Aorta (tissue), 5 donors: ENCODE results near the gene RAB1B. TPM values are rescaled to one million over a fixed set of nuclear protein-coding genes. Genes with fewer than 3 reads are reported as not detected.

Experiments used
- ATAC-seq: fragments of 200-7000 bp; cut with Tn5 transposase; one replicate; pipeline ENCODE4 v1.9.1; 2022; ENCODE audit warnings: moderate library complexity; ENCODE audit not compliant: low FRiP score
- DNase-seq, 2 donors: peaks; one replicate each; pipeline ENCODE4 v3.0.0-alpha.2; 2020
- H3K27ac ChIP-seq, 2 donors: one replicate each; pipeline ENCODE4 v1.5.1; 2013; ENCODE audit warnings: low read length in 2 of 2, mild to moderate bottlenecking in 2 of 2, moderate library complexity in 2 of 2, control low read depth in 1 of 2, inconsistent platforms in 1 of 2, low read depth in 1 of 2
- H3K27me3 ChIP-seq, 2 donors: one replicate each; pipeline ENCODE4 v1.6.1; 2013; ENCODE audit warnings: control low read depth in 1 of 2, low read length in 1 of 2, mild to moderate bottlenecking in 1 of 2, moderate library complexity in 1 of 2; ENCODE audit not compliant: insufficient read depth in 2 of 2, control insufficient read depth in 1 of 2
- H3K36me3 ChIP-seq, 2 donors: one replicate each; pipeline ENCODE4 v1.6.1; 2013; ENCODE audit warnings: control low read depth in 1 of 2, low read length in 1 of 2, mild to moderate bottlenecking in 1 of 2; ENCODE audit not compliant: insufficient read depth in 2 of 2, control insufficient read depth in 1 of 2
- H3K4me1 ChIP-seq, 2 donors: one replicate each; pipeline ENCODE4 v1.6.1; 2013; ENCODE audit warnings: low read length in 2 of 2, control low read depth in 1 of 2, mild to moderate bottlenecking in 1 of 2, moderate library complexity in 1 of 2; ENCODE audit not compliant: insufficient read depth in 2 of 2, control insufficient read depth in 1 of 2
- H3K4me3 ChIP-seq, 2 donors: one replicate each; pipeline ENCODE4 v1.5.1; 2013; ENCODE audit warnings: low read length in 2 of 2, control low read depth in 1 of 2, mild to moderate bottlenecking in 1 of 2
- H3K9me3 ChIP-seq: one replicate; pipeline ENCODE4 v1.6.1; 2013; ENCODE audit warnings: mild to moderate bottlenecking, low read length; ENCODE audit not compliant: control insufficient read depth
- WGBS, 2 donors: extraction: QIAGEN DNeasy Blood & Tissue Kit; methylation state at CpG; one replicate each; pipeline ENCODE4 v1.1.7; 2013; 5-methylcytosine and 5-hydroxymethylcytosine counted together
- intact Hi-C, 2 donors: fragments of 100-400 bp; cut with DNase I; formaldehyde crosslinking; loops; one replicate each; pipeline versions ENCODE4 v1.14.2 to v1.15.0; 2022
- polyA plus RNA-seq, 2 donors: library from polyadenylated mRNA; stranded (reverse); fragments of 200-250 nt; gene quantifications; one replicate each; pipeline ENCODE4 v1.2.3, GENCODE V29; 2013
- total RNA-seq, 2 donors: library from RNA; stranded (reverse); fragmentation: NEBNext Ultra II Directional; extraction: Animal tissue kit (Norgen Biotek cat#: 25700); gene quantifications; one replicate each; pipeline ENCODE4 v1.2.1, GENCODE V29; 2021
- donor health status: healthy with polysubstance abuse.
- donor health status: Bipolar disorder and iron deficiency.
- donor health status: DM: no; HTN: no; CAD: no.
- donor health status: DM: no; HTN: no; CAD: no.
- donor health status: DM: yes; HTN: yes; CAD: no.

Gene RAB1B
- total and polyA plus RNA-seq, 4 donors: 102 to 130 (median 118) TPM

- no peak overlapping the region for H3K27ac ChIP-seq
- H3K4me3 ChIP-seq: no peak overlapping the region
- WGBS, 2 donors: 79 to 82% methylated on average over 4 of the region's 4 CpGs
- no peaks in the 10 kb centered on the region for H3K36me3 ChIP-seq
- H3K9me3 ChIP-seq: no peaks in the 10 kb centered on the region
- H3K4me1 ChIP-seq: no peaks in the 10 kb centered on the region
- no peak for DNase-seq
- intact Hi-C loops: no loop called here
- H3K27me3 ChIP-seq: no peaks in the 10 kb centered on the region
- no peak for ATAC-seq
Observed at GRCh38 chr11:66293352-66293751, 24.9 kb downstream of the RAB1B start.

DNA sequence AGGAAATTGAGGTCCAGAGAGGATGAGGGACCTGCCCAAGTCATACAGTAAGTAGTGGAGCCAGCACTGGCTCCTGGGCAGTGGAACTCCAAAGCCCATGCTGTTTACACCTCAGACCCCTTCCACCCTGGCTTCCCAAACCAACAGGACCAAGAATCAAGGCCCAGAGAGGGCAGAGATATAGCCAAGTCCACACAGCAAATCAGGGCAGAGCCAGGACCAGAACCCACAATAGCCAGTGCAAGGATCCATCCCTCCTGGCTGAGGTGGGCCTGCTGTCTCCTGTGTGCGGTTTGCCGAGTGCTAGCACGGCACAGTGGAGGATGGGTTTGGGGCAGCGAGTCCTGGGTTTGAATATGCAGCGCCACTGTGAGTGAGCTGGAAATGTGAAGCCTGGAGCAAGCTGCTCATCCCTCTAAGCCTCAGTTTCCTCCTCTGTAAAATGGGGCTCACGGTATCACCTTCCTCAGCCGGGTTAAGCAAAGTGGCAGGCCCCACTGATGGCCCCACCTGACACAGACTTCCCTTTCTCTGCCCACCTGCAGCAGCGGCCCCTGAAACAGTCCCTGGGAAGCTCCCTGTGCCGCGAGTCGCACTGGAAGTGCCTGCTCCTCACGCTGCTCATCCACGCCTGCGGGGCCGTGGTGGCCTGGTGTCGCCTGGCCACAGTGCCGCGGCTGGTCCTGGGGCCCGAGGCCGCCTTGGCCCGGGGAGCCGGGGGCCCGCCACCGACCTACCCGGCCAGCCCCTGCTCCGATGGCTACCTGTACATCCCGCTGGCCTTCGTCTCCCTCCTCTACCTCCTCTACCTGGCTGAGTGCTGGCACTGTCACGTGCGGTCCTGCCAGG, 25.6 kb downstream of the RAB1B start:
- no peak overlapping the region for H3K4me3 ChIP-seq
- no peaks in the 10 kb centered on the region for H3K36me3 ChIP-seq
- H3K4me1 ChIP-seq: no peaks in the 10 kb centered on the region
- H3K27me3 ChIP-seq: no peaks in the 10 kb centered on the region
- ATAC-seq (no peak), DNase-seq (no peak)
- H3K27ac ChIP-seq: no peak overlapping the region
- H3K9me3 ChIP-seq: no peaks in the 10 kb centered on the region
- intact Hi-C loops: no loop called here
- 82% methylated on average over 29 to 30 of the region's 30 CpGs for WGBS, 2 donors

DNA sequence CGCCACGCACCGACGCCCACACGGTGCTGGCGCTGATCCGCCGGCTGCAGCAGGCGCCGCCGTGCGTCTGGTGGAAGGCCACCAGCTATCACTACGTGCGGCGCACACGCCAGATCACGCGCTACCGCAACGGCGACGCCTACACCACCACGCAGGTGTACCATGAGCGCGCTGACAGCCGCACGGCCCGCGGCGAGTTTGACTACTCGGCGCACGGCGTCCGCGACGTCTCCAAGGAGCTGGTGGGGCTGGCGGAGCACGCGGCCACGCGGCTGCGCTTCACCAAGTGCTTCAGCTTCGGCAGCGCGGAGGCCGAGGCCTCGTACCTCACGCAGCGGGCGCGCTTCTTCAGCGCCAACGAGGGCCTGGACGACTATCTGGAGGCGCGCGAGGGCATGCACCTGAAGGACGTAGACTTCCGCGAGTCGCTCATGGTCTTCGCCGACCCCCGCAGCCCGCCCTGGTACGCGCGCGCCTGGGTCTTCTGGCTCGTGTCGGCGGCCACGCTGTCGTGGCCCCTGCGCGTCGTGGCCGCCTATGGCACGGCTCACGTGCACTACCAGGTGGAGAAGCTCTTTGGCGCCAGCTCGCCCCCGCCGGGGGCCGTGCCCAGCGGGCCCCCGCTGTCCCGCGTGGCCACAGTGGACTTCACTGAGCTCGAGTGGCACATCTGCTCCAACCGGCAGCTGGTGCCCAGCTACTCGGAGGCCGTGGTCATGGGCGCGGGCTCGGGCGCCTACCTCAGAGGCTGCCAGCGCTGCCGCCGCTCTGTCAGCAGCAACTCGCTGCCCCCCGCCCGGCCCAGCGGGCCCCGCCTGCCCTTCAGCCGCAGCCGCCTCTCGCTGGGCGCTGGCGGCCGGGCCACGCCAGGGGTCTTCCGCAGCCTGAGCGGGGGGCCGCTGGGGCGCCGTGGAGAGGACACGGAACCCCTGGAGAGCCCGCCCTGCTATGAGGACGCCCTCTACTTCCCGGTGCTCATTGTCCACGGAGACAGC, 26.5 kb downstream of the RAB1B start:
- Histone ChIP-seq H3K36me3 (no peaks in the 10 kb centered on the region), H3K4me3 (no peak overlapping the region), H3K27ac (no peak overlapping the region), H3K27me3 (no peaks in the 10 kb centered on the region), H3K9me3 (no peaks in the 10 kb centered on the region), H3K4me1 (no peaks in the 10 kb centered on the region)
- DNase-seq: no peak
- intact Hi-C loops: no loop called here
- 79 to 81% methylated on average over 112 to 123 of the region's 123 CpGs for WGBS, 2 donors
- no peak for ATAC-seq

- Histone ChIP-seq H3K36me3 (no peaks in the 10 kb centered on the region), H3K9me3 (no peaks in the 10 kb centered on the region), H3K4me1 (no peaks in the 10 kb centered on the region), H3K4me3 (no peak overlapping the region), H3K27me3 (no peaks in the 10 kb centered on the region), H3K27ac (no peak overlapping the region)
- WGBS, 2 donors: 49 to 54% methylated on average over 8 of the region's 8 CpGs
- no peak for DNase-seq
- no peak for ATAC-seq
- intact Hi-C loops: no loop called here
Observed at GRCh38 chr11:66297610-66298009, 29.2 kb downstream of the RAB1B start.

DNA sequence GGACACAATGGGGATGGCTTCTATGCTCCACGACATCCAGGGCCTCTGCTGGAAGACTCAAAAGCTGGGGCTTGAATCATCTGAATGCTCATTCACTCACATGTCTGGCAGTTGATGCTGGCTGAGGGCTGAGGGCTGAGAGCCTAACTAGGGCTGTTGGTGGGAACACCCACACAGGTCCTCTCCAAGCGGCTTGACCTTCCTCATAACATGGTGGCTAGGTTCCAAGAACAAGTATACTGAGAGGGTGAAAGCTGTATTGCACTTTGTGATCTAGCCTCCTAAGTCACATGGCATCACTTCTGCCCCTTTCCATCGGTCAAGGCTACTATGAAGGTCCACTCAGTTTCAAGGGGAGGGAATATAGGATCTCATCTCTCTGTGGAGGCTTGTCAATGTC, 30.7 kb downstream of the RAB1B start:
- Histone ChIP-seq H3K27ac (no peak overlapping the region), H3K36me3 (no peaks in the 10 kb centered on the region), H3K27me3 (no peaks in the 10 kb centered on the region), H3K4me3 (no peak overlapping the region), H3K9me3 (no peaks in the 10 kb centered on the region), H3K4me1 (no peaks in the 10 kb centered on the region)
- DNase-seq (no peak), ATAC-seq (no peak)
- 84% methylated on average over 3 of the region's 3 CpGs for WGBS, 2 donors
- intact Hi-C loops: no loop called here

DNA sequence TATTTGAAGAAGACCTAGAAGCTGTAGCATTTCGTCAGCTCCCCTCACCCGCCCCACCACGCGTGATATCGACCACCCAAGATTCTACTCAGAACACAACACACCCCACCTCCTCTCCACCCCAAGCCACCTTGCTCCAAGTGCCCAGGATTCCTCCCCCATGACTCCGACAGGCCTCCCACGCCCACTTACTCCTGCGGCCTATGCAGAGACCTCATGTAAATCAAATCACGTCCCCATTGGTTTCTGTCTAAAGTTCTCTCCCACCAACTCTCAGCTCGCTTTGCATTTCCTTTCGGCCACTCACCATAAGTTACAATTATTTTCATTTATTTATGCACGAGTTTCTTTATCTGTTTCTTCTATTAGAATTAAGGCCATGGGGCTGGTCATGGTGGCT, 34.2 kb downstream of the RAB1B start:
- H3K9me3 ChIP-seq: no peaks in the 10 kb centered on the region
- intact Hi-C loops: no loop called here
- DNase-seq: no peak
- no peaks in the 10 kb centered on the region for H3K4me1 ChIP-seq
- H3K27me3 ChIP-seq: no peaks in the 10 kb centered on the region
- H3K36me3 ChIP-seq: no peaks in the 10 kb centered on the region
- no peak for ATAC-seq
- H3K27ac ChIP-seq: no peak overlapping the region
- H3K4me3 ChIP-seq: no peak overlapping the region
- WGBS, 2 donors: 86 to 87% methylated on average over 12 of the region's 12 CpGs

- Histone ChIP-seq H3K36me3 (no peaks in the 10 kb centered on the region), H3K9me3 (no peaks in the 10 kb centered on the region), H3K4me1 (no peaks in the 10 kb centered on the region), H3K27me3 (no peaks in the 10 kb centered on the region), H3K27ac (no peak overlapping the region), H3K4me3 (no peak overlapping the region)
- intact Hi-C loops: no loop called here
- DNase-seq (no peak), ATAC-seq (no peak)
- WGBS, 2 donors: 44 to 48% methylated on average over 3 of the region's 3 CpGs
Observed at GRCh38 chr11:66309475-66309874, 41.0 kb downstream of the RAB1B start.

GRCh38 chr11:66310324-66310723, 41.9 kb downstream of the RAB1B start:
- ATAC-seq: no peak
- no peak overlapping the region for H3K27ac ChIP-seq
- no peak overlapping the region for H3K4me3 ChIP-seq
- DNase-seq: no peak
- H3K36me3 ChIP-seq: no peaks in the 10 kb centered on the region
- no peaks in the 10 kb centered on the region for H3K4me1 ChIP-seq
- intact Hi-C loops: no loop called here
- WGBS, 2 donors: 76% methylated on average over 8 of the region's 8 CpGs
- H3K9me3 ChIP-seq: no peaks in the 10 kb centered on the region
- H3K27me3 ChIP-seq: no peaks in the 10 kb centered on the region
